ENCODE data around the gene TIMM22.
"Not testable (repeated sequence)": the region's sequence is repeated elsewhere in the genome, so short reads cannot be mapped to it uniquely, and the experiment has no call there.

Gene TIMM22

GRCh38 chr17:1047879-1048470 lies 51.0 kb downstream of the TIMM22 start (continued):
- TF ChIP-seq MYNN (tag by site-specific recombination; IDR thresholded peaks at IDR 0.05; ENCODE audit: borderline replicate concordance): no peak

DNA sequence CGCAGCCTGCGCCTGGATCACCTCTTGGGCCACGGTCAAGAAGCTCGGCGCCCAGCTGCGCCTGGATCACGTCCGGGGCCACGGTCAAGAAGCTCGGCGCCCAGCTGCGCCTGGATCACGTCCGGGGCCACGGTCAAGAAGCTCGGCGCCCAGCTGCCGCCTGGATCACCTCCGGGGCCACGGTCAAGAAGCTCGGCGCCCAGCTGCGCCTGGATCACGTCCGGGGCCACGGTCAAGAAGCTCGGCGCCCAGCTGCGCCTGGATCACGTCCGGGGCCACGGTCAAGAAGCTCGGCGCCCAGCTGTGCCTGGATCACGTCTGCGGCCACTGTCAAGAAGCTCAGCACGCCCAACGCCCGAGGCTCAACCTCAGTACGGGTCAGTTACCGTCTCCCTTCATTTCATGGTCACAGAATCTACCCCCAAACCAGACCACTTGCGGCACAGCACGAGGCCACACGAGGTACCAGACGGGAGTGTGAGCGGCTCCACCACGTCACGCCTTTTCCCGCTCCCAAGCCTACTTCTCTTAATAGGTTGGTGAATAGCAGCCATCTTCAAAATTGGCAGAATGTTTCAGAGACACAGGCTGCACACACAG lies 51.7 kb downstream of the TIMM22 start:
- ChIA-PET POLR2A (interaction anchor here (0.7 kb wide), 1 partner anchor 21 kb away, joined by 5 read pairs; no protein-coding TSS in a partner anchor), CTCF (interaction anchor here (0.6 to 1.7 kb wide), 3 partner anchors 10 to 86 kb away, joined by 3 to 8 read pairs (median 5); no protein-coding TSS in a partner anchor)
- peaks cover 6 to 38% of the 10 kb centered on the region in 2 experiments for H3K36me3 ChIP-seq (ENCODE audit: control insufficient read depth in 2 of 2, insufficient read depth in 1 of 2, low read length in 2 of 2)

GRCh38 chr17:1049446-1050225 lies 52.7 kb downstream of the TIMM22 start:
- TF ChIP-seq ZBTB7A (tag by site-specific recombination; IDR thresholded peaks at IDR 0.05; ENCODE audit: low read depth) (no peak), ZNF114 (tag by site-specific recombination; IDR thresholded peaks at IDR 0.05) (no peak), SP2 (tag by site-specific recombination; IDR thresholded peaks at IDR 0.05) (no peak), ZNF362 (tag by site-specific recombination; IDR thresholded peaks at IDR 0.05) (no peak), ZNF175 (tag by site-specific recombination; IDR thresholded peaks at IDR 0.05) (no peak), KLF16 (tag by site-specific recombination; IDR thresholded peaks at IDR 0.05) (no peak), ZNF501 (tag by site-specific recombination; IDR thresholded peaks at IDR 0.05) (no peak), ZNF311 (tag by site-specific recombination; IDR thresholded peaks at IDR 0.05; ENCODE audit: borderline replicate concordance) (no peak), KLF10 (tag by site-specific recombination; IDR thresholded peaks at IDR 0.05) (no peak), ZNF791 (tag by site-specific recombination; IDR thresholded peaks at IDR 0.05) (no peak), ZIC2 (tag by site-specific recombination; IDR thresholded peaks at IDR 0.05) (no peak), ZNF24 (tag by site-specific recombination; IDR thresholded peaks at IDR 0.05) (no peak), ATF2 (tag by site-specific recombination; IDR thresholded peaks at IDR 0.05; ENCODE audit: low read depth) (no peak), ZNF211 (tag by site-specific recombination; IDR thresholded peaks at IDR 0.05; ENCODE audit: low read depth) (no peak), ZNF768 (tag by site-specific recombination; IDR thresholded peaks at IDR 0.05) (no peak), ZNF16 (tag by site-specific recombination; IDR thresholded peaks at IDR 0.05; ENCODE audit: low read depth) (no peak), ZBTB10 (tag by site-specific recombination; IDR thresholded peaks at IDR 0.05) (no peak), ZNF660 (tag by site-specific recombination; IDR thresholded peaks at IDR 0.05) (no peak), ZNF248 (tag by site-specific recombination; IDR thresholded peaks at IDR 0.05) (no peak)
- ChIA-PET POLR2A (interaction anchor here (1.1 kb wide), 1 partner anchor 70 kb away, joined by 3 read pairs; the partner anchor contains the start of gene NXN), CTCF (interaction anchor here (1.7 kb wide), 1 partner anchor 9 kb away, joined by 8 read pairs; no protein-coding TSS in a partner anchor)
- H3K27ac ChIP-seq (ENCODE audit: extremely low read depth, low read depth, low read length): no peak overlapping the region
- H3K36me3 ChIP-seq (ENCODE audit: control insufficient read depth in 2 of 2, insufficient read depth in 1 of 2, low read length in 2 of 2): peaks cover 5 to 47% of the 10 kb centered on the region in 2 experiments
- H3K9me3 ChIP-seq (ENCODE audit: control insufficient read depth, insufficient read depth, low read depth, low read length): no peaks in the 10 kb centered on the region
- no peak overlapping the region for H3K4me3 ChIP-seq (ENCODE audit: low read depth, low read length)
- no peaks in the 10 kb centered on the region for H3K4me1 ChIP-seq (ENCODE audit: control insufficient read depth, insufficient read depth, low read length)

More for the DNA sequence above, 51.7 kb downstream of the TIMM22 start:
- not testable (repeated sequence) for H3K27ac ChIP-seq (ENCODE audit: extremely low read depth, low read depth, low read length); H3K4me1 ChIP-seq (ENCODE audit: control insufficient read depth, insufficient read depth, low read length); H3K4me3 ChIP-seq (ENCODE audit: low read depth, low read length); H3K9me3 ChIP-seq (ENCODE audit: control insufficient read depth, insufficient read depth, low read depth, low read length)

Data from HEK293 (cell line).